Stimulated activated naive B cell treated with anti-CD40 and anti-IgM and Interleukin-4, amounts not matched to agents 10 μg/mL and 1 μg/mL and 100 μg/mL, for 72 hours (primary cell): ENCODE data around the gene HOXB8.

ENCODE experiments used
- ATAC-seq, 2 donors: fragments of 150-1000 bp; cut with Tn5 transposase; replicated peaks; 2 replicates each; pipeline ENCODE4 v1.10.0; 2021; ENCODE audit warnings: moderate library complexity in 1 of 2
- DNase-seq: peaks from one replicate; pipeline ENCODE4 v3.0.0; 2021
- H3K27ac Mint-ChIP-seq: one replicate; pipeline ENCODE4 v1.8.0; 2022; ENCODE audit warnings: mild to moderate bottlenecking, mixed read lengths
- H3K27me3 Mint-ChIP-seq, 2 donors: one replicate each; pipeline ENCODE4 v1.8.0; 2022; ENCODE audit warnings: mixed read lengths in 2 of 2
- H3K36me3 Mint-ChIP-seq, 2 donors: one replicate each; pipeline ENCODE4 v1.8.0; 2022; ENCODE audit warnings: mixed read lengths in 2 of 2, mild to moderate bottlenecking in 1 of 2
- H3K4me1 Mint-ChIP-seq, 2 donors: one replicate each; pipeline ENCODE4 v1.8.0; 2022; ENCODE audit warnings: mixed read lengths in 2 of 2, mild to moderate bottlenecking in 1 of 2
- H3K4me3 Mint-ChIP-seq, 2 donors: one replicate each; pipeline ENCODE4 v1.8.0; 2022; ENCODE audit warnings: mild to moderate bottlenecking in 2 of 2, mixed read lengths in 2 of 2, moderate library complexity in 1 of 2
- H3K9me3 Mint-ChIP-seq, 2 donors: one replicate each; pipeline ENCODE4 v1.8.0; 2022; ENCODE audit warnings: mixed read lengths in 2 of 2, mild to moderate bottlenecking in 1 of 2

The HOXB8 gene

DNA sequence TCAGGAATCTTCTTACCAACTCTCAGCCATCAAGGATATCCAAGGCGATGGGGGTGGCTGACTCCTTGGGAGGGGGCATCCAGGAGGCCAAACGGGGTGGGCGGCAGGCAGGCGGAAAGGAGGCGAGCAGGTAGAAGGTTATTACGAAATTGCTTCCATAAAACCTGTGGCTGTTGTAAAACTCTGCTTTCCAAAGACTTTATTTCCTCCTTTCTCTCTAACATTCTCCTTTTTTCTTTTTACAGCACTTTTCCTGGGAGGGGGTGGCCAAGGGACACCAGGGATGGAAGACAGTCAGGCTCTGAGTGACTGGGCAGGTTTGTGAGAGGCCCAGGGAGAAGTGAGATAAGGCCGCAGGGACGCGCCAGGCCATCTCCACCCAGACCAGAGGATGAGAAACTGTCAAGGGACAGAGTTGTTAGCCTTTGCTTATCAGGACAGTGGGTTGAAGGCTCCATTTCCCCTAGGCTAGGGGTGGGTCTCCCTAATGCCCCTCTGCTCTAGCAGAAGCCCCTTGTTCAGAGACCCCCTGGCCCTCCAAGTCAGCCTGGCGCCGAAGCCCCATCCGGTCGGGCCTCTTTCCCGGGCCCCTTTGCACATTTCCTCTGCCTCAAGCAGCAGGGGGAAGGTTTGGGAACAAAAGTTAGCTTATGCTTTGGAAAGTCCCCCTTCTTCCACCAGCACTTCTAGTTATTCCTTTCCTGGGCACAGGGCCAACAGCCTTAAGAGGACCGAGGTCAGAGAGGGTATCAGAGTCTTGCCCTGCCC is 16.0 kb upstream of the HOXB8 start:
- Mint-ChIP-seq H3K27me3 (peaks cover 87 to 97% of the 10 kb centered on the region in 2 donors), H3K4me3 (no peak overlapping the region), H3K4me1 (peaks cover 5 to 11% of the 10 kb centered on the region in 2 donors), H3K9me3 (no peaks in the 10 kb centered on the region), H3K36me3 (no peaks in the 10 kb centered on the region), H3K27ac (no peak overlapping the region)
- DNase-seq (no peak), ATAC-seq (no peak)

GRCh38 chr17:48630009-48630924 is 15.2 kb upstream of the HOXB8 start:
- no peak for ATAC-seq
- H3K4me1 Mint-ChIP-seq: peaks cover 9 to 19% of the 10 kb centered on the region in 2 donors
- no peak for DNase-seq
- H3K36me3 Mint-ChIP-seq: no peaks in the 10 kb centered on the region
- H3K27ac Mint-ChIP-seq: no peak overlapping the region
- H3K27me3 Mint-ChIP-seq: peaks cover 85 to 97% of the 10 kb centered on the region in 2 donors
- no peak overlapping the region for H3K4me3 Mint-ChIP-seq
- no peaks in the 10 kb centered on the region for H3K9me3 Mint-ChIP-seq

GRCh38 chr17:48629411-48629759 is 14.3 kb upstream of the HOXB8 start:
- Mint-ChIP-seq H3K9me3 (no peaks in the 10 kb centered on the region), H3K4me3 (no peak overlapping the region), H3K4me1 (peaks cover 9 to 19% of the 10 kb centered on the region in 2 donors), H3K36me3 (no peaks in the 10 kb centered on the region), H3K27me3 (peaks cover 78 to 92% of the 10 kb centered on the region in 2 donors), H3K27ac (no peak overlapping the region)
- ATAC-seq (no peak), DNase-seq (no peak)

DNA sequence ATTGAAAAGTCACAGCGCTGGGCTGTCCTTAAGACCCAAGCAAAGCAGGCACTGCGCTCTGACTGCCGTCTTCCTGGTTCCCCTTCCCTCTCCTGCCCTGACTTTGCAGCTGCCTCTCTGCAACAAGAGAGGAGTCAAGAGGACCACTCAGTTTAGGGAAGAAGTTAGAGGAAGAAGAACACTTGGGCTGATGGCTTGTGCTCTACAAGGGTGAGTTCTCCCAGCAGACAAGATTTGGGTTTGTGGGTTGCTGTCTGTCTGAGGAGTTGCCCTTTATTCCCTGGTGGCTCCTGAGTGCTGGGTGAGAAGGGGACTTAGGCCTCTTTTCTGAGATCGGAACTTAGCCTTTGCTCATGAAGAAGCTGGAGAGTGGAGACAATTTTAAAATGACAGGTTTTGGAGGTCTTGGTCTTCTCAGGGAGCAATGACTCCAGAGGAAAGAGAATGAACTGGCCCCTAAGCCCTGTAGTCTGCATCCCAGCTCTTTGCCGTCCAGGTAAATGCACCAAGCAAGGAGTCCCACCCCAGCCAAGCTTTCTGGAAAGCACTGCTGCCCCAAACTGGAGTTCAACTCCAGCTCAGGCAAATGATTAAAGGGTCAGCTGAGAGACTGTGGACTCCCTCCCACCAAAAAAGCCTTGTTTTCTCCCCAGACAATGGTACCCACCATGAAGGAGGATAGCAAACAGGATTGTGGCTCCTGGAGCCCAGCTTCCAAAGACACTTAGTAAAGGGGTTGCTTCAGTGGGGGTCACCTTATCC is 13.7 kb upstream of the HOXB8 start:
- no peaks in the 10 kb centered on the region for H3K36me3 Mint-ChIP-seq
- no peak overlapping the region for H3K4me3 Mint-ChIP-seq
- DNase-seq (no peak), ATAC-seq (no peak)
- H3K4me1 Mint-ChIP-seq: peaks cover 9 to 19% of the 10 kb centered on the region in 2 donors
- no peaks in the 10 kb centered on the region for H3K9me3 Mint-ChIP-seq
- H3K27me3 Mint-ChIP-seq: peaks cover 72 to 92% of the 10 kb centered on the region in 2 donors
- H3K27ac Mint-ChIP-seq: peak overlapping the region; percentile 43

- Mint-ChIP-seq H3K9me3 (no peaks in the 10 kb centered on the region), H3K4me1 (peaks cover 9 to 19% of the 10 kb centered on the region in 2 donors), H3K4me3 (no peak overlapping the region), H3K27me3 (peaks cover 74 to 92% of the 10 kb centered on the region in 2 donors), H3K36me3 (no peaks in the 10 kb centered on the region), H3K27ac (no peak overlapping the region)
- DNase-seq (no peak), ATAC-seq (no peak)
These were observed 12.8 kb upstream of the HOXB8 start for GRCh38 chr17:48627623-48628521.

GRCh38 chr17:48627118-48627597 is 12.1 kb upstream of the HOXB8 start:
- Mint-ChIP-seq H3K27me3 (peaks cover 74 to 92% of the 10 kb centered on the region in 2 donors), H3K27ac (no peak overlapping the region), H3K4me1 (peaks cover 9 to 19% of the 10 kb centered on the region in 2 donors), H3K9me3 (no peaks in the 10 kb centered on the region), H3K36me3 (no peaks in the 10 kb centered on the region), H3K4me3 (peak overlapping the region in 1 of 2 donors; percentile 78)
- ATAC-seq: no peak
- no peak for DNase-seq

DNA sequence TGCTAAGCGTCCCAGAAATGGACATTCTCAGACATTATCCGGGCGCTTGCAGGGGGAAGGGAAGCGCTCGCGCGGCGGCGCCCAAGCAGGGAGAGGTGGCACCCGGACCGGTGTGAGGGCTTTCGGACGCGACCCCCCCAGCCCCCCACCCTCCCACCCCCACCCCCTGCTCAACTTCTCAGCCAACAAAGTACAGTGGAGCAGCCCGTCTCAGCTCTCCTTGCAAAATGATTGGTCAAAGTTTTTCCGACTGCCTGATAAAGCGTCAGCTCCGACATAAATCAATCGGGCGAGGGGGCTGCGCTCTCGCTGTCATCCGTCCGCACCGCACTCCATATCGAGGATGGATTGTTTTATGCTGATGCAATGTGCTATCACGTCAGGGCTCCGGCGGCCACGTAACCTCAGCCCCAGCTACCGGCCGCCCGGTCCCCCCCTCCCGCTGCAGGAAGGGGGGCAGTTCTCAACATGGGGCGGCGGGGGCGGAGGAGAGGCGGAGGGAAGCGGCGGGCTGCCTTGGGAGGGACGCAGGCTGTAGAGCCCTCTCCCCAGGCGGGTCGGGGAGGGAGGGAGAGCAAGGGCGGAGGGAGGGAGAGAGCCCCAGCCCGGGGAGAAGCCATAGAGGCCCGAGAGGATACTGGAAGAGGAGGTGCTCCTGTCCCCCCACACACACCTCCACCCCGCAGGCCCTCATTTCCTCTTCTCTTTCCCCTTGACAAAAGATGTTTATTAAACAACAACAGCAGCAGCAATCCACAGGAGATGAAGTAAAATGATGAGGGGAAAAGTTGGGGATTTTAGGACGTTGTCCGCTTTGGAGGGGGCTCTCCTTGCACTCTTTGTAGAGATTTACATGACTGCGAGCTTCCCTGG is 11.4 kb upstream of the HOXB8 start, which contains the start of gene HOXB9:
Gene HOXB9, minus strand, starts transcription at position 114 of the 873 bp plus-strand sequence. Its CDS starts 89 bp downstream, at position 25.
- no peak for DNase-seq
- Mint-ChIP-seq H3K27ac (peak within 1 kb of the TSS; percentile 90), H3K4me3 (peak within 1 kb of the TSS; percentile 78 to 89), H3K36me3 (no peaks in the 10 kb centered on the region), H3K9me3 (no peaks in the 10 kb centered on the region), H3K27me3 (peaks cover 76 to 92% of the 10 kb centered on the region in 2 donors), H3K4me1 (peaks cover 9 to 19% of the 10 kb centered on the region in 2 donors)
- no peak for ATAC-seq

DNA sequence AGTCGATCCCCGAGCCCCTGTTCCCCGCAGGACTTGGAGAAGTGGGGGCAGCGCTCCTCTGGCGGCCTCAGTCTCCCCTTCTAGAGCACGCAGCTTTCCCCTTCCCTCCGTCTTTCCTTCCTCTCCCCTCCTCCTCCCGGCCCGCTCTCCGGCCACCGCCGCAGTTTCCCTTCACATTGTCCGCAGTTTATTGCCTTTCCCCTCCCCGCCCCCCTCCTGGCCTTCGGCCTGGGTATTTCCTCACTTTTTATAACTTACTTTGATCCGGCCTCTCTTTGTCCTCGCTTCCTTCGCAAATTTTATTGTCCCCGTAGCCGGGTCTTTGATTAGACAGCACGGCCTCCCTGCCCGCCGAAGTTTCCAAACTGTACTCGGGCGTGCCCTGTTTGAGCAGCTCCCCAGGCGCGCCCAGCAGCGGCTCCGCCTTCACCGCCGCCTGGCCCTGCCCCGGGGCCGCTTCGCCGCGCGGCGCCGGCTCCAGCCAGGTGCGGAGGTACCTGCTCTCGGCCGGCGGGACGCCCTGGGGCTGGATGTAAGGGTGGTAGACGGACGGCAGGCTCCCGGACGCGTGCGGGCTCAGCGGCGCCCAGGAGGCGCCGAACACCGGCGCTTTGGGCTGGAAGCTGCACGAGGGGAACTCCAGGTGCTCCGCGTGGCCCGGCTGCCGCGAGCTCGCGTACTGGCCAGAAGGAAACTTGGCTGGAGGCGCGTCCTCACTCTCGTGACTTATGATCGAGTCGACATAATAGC is 10.6 kb upstream of the HOXB8 start:
- Mint-ChIP-seq H3K4me3 (peak overlapping the region; percentile 78 to 89), H3K36me3 (no peaks in the 10 kb centered on the region), H3K27ac (peak overlapping the region; percentile 90), H3K9me3 (no peaks in the 10 kb centered on the region), H3K4me1 (peaks cover 9 to 19% of the 10 kb centered on the region in 2 donors), H3K27me3 (peaks cover 76 to 92% of the 10 kb centered on the region in 2 donors)
- DNase-seq (no peak), ATAC-seq (peak; percentile 64 to 80)

DNA sequence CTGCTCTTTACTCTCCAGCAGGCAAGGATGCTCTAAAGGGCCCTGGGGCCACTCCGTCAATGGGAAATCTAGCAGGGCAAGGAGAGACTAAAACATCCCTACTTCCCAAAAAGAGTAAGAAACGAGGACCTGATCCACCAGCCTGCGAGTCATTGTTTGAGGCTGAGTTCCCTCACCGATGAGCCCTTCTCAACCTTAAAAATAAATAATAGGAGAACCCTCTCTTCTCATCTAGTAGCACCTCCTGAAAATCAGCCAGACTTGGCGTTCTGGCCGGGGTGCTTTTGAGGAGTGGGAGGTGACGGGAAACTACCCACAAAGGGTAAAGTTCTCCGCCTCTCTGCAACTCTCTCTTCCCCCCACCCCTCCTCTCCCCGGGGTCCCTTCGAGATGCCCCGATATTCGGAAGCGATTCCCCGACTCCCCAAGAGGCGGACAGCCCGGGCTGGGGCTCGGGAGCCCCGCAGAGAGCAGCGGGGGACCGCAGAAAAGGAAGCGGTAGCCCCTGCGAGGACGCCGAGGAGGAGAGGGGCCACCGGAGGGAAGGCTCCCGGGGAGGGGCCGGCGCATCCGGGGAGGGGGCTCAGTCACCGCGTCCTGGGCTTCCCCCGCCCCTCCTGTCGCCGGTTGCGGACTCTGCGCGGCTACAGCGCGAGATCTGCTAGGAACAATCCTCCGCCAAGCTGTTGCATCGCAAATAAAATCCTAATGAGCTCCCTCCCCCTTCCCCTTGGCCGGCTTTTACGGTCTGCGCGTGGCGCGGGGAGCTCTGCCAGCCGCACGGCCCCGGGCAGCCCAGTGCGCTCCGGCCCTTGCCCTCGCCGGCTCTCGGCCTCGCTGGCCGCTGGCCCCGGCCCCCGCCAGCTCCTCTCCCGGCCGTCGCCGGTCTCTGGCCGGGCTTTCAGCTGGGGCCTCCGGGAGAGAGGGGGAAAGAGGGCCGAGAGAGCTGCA is 9.7 kb upstream of the HOXB8 start:
- Mint-ChIP-seq H3K27me3 (peaks cover 74 to 94% of the 10 kb centered on the region in 2 donors), H3K4me1 (peaks cover 9 to 20% of the 10 kb centered on the region in 2 donors), H3K4me3 (peak overlapping the region; percentile 78 to 89), H3K27ac (peak overlapping the region; percentile 51), H3K9me3 (no peaks in the 10 kb centered on the region), H3K36me3 (no peaks in the 10 kb centered on the region)
- DNase-seq: no peak
- peak; percentile 24 to 29 for ATAC-seq

- Mint-ChIP-seq H3K36me3 (no peaks in the 10 kb centered on the region), H3K9me3 (no peaks in the 10 kb centered on the region), H3K27me3 (peaks cover 74 to 94% of the 10 kb centered on the region in 2 donors), H3K4me1 (peaks cover 12 to 27% of the 10 kb centered on the region in 2 donors), H3K4me3 (no peak overlapping the region), H3K27ac (peak overlapping the region; percentile 51)
- ATAC-seq (no peak), DNase-seq (no peak)
These were observed 9.0 kb upstream of the HOXB8 start for GRCh38 chr17:48624118-48624517.

- Mint-ChIP-seq H3K4me3 (no peak overlapping the region), H3K4me1 (peaks cover 13 to 32% of the 10 kb centered on the region in 2 donors), H3K36me3 (no peaks in the 10 kb centered on the region), H3K9me3 (no peaks in the 10 kb centered on the region), H3K27me3 (peaks cover 71 to 95% of the 10 kb centered on the region in 2 donors), H3K27ac (no peak overlapping the region)
- ATAC-seq: no peak
- DNase-seq: no peak
These were observed 8.5 kb upstream of the HOXB8 start for GRCh38 chr17:48623583-48623982.
